ENCODE results near the gene SFN. TPM values are rescaled to one million over a fixed set of nuclear protein-coding genes. Genes with fewer than 3 reads are reported as not detected.

Gene SFN
- total and polyA plus RNA-seq, 2 of the 13 experiments (the other 11 are each of a cell fraction or from before 2014, with no cell fraction given), result 4.3 to 5.6 TPM

DNA sequence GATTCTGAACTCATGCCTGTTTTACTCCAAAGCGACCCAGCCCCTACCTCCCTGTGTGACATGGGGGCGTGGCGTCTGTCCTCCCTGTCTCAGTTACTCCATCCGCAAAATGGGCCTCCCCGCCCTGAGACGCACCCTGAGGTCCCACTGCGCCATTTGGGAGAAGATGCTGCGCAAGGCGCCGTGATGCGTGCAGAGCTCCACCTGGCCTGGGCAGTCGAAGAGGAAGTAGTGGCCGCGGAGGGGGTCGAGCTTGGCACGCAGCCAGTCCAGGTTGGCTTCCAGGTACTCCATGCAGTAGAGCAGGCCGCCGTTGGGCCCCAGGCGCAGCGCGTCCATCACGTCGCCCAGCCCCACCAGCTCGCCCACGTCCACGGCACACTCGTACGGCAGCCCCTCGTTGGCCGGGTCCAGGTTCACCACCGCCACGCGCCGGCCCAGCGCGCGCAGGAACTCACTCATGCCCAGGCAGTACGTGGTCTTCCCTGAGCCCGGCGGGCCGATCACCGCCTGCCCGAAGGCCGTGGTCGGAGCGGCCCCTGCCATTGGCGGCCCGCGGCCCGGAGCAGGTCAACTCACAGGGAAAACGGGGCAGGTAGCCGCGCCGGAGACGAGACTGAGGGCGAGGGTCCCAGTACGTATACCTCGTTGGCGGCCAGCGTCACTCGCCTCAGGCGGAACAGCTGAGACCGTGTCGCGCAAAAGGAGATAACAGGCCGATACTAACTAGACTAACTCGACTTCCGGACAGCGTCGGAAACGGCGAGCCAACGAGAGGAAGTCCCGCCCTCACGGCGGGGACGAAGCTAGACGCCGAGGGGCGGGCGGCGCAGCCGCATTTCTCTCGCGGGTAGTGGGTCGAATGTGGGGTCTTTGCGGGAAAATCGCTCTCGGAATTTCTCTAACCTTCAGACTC, 26.9 kb downstream of the SFN start, which contains the start of gene GPN2 (continued):
- TF ChIP-seq, protein P1, sequence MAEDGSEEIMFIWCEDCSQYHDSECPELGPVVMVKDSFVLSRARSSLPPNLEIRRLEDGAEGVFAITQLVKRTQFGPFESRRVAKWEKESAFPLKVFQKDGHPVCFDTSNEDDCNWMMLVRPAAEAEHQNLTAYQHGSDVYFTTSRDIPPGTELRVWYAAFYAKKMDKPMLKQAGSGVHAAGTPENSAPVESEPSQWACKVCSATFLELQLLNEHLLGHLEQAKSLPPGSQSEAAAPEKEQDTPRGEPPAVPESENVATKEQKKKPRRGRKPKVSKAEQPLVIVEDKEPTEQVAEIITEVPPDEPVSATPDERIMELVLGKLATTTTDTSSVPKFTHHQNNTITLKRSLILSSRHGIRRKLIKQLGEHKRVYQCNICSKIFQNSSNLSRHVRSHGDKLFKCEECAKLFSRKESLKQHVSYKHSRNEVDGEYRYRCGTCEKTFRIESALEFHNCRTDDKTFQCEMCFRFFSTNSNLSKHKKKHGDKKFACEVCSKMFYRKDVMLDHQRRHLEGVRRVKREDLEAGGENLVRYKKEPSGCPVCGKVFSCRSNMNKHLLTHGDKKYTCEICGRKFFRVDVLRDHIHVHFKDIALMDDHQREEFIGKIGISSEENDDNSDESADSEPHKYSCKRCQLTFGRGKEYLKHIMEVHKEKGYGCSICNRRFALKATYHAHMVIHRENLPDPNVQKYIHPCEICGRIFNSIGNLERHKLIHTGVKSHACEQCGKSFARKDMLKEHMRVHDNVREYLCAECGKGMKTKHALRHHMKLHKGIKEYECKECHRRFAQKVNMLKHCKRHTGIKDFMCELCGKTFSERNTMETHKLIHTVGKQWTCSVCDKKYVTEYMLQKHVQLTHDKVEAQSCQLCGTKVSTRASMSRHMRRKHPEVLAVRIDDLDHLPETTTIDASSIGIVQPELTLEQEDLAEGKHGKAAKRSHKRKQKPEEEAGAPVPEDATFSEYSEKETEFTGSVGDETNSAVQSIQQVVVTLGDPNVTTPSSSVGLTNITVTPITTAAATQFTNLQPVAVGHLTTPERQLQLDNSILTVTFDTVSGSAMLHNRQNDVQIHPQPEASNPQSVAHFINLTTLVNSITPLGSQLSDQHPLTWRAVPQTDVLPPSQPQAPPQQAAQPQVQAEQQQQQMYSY (CRISPR knock-in tag; IDR thresholded peaks at IDR 0.05), result peak; percentile 39; the same call in 1 of the 2 replicates
- TF ChIP-seq MIER3 (CRISPR knock-in tag; IDR thresholded peaks at IDR 0.05; ENCODE audit: borderline replicate concordance) (peak; percentile 51; the same call in 1 of the 2 replicates), TARDBP (CRISPR knock-in tag; IDR thresholded peaks at IDR 0.05) (peak; percentile 74), ZNF564 (CRISPR knock-in tag; IDR thresholded peaks at IDR 0.05) (no peak), RFXANK (CRISPR knock-in tag; IDR thresholded peaks at IDR 0.05) (no peak), PHF5A (CRISPR knock-in tag; IDR thresholded peaks at IDR 0.05; ENCODE audit: low read depth, unreplicated experiment) (peak; percentile 86), JARID2 (CRISPR knock-in tag; IDR thresholded peaks at IDR 0.05; ENCODE audit: insufficient replicate concordance) (no peak), NR2F1 (CRISPR knock-in tag; IDR thresholded peaks at IDR 0.05) (no peak), BRCA1 (CRISPR knock-in tag; IDR thresholded peaks at IDR 0.05) (no peak), FOXK2 (IDR thresholded peaks at IDR 0.05) (no peak), RELA (CRISPR knock-in tag; IDR thresholded peaks at IDR 0.05) (0 out of 2 replicates have a peak, but pooled peaks have one; percentile 15), RFX3 (CRISPR knock-in tag; IDR thresholded peaks at IDR 0.05) (no peak)
- TF ChIP-seq, protein P2, sequence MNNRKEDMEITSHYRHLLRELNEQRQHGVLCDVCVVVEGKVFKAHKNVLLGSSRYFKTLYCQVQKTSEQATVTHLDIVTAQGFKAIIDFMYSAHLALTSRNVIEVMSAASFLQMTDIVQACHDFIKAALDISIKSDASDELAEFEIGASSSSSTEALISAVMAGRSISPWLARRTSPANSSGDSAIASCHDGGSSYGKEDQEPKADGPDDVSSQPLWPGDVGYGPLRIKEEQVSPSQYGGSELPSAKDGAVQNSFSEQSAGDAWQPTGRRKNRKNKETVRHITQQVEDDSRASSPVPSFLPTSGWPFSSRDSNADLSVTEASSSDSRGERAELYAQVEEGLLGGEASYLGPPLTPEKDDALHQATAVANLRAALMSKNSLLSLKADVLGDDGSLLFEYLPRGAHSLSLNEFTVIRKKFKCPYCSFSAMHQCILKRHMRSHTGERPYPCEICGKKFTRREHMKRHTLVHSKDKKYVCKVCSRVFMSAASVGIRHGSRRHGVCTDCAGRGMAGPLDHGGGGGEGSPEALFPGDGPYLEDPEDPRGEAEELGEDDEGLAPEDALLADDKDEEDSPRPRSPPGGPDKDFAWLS (CRISPR knock-in tag; IDR thresholded peaks at IDR 0.05; ENCODE audit: borderline replicate concordance), result no peak
- TF ChIP-seq, protein P3, sequence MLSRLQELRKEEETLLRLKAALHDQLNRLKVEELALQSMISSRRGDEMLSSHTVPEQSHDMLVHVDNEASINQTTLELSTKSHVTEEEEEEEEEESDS (CRISPR knock-in tag; IDR thresholded peaks at IDR 0.05; ENCODE audit: borderline replicate concordance), result no peak
- TF ChIP-seq, protein P4, sequence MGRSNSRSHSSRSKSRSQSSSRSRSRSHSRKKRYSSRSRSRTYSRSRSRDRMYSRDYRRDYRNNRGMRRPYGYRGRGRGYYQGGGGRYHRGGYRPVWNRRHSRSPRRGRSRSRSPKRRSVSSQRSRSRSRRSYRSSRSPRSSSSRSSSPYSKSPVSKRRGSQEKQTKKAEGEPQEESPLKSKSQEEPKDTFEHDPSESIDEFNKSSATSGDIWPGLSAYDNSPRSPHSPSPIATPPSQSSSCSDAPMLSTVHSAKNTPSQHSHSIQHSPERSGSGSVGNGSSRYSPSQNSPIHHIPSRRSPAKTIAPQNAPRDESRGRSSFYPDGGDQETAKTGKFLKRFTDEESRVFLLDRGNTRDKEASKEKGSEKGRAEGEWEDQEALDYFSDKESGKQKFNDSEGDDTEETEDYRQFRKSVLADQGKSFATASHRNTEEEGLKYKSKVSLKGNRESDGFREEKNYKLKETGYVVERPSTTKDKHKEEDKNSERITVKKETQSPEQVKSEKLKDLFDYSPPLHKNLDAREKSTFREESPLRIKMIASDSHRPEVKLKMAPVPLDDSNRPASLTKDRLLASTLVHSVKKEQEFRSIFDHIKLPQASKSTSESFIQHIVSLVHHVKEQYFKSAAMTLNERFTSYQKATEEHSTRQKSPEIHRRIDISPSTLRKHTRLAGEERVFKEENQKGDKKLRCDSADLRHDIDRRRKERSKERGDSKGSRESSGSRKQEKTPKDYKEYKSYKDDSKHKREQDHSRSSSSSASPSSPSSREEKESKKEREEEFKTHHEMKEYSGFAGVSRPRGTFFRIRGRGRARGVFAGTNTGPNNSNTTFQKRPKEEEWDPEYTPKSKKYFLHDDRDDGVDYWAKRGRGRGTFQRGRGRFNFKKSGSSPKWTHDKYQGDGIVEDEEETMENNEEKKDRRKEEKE (IDR thresholded peaks at IDR 0.05), result no peak
- TF ChIP-seq, protein P5, sequence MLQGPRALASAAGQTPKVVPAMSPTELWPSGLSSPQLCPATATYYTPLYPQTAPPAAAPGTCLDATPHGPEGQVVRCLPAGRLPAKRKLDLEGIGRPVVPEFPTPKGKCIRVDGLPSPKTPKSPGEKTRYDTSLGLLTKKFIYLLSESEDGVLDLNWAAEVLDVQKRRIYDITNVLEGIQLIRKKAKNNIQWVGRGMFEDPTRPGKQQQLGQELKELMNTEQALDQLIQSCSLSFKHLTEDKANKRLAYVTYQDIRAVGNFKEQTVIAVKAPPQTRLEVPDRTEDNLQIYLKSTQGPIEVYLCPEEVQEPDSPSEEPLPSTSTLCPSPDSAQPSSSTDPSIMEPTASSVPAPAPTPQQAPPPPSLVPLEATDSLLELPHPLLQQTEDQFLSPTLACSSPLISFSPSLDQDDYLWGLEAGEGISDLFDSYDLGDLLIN (CRISPR knock-in tag; IDR thresholded peaks at IDR 0.05; ENCODE audit: borderline replicate concordance), result 0 out of 2 replicates have a peak, but pooled peaks have one; percentile 47
- TF ChIP-seq, protein P6, sequence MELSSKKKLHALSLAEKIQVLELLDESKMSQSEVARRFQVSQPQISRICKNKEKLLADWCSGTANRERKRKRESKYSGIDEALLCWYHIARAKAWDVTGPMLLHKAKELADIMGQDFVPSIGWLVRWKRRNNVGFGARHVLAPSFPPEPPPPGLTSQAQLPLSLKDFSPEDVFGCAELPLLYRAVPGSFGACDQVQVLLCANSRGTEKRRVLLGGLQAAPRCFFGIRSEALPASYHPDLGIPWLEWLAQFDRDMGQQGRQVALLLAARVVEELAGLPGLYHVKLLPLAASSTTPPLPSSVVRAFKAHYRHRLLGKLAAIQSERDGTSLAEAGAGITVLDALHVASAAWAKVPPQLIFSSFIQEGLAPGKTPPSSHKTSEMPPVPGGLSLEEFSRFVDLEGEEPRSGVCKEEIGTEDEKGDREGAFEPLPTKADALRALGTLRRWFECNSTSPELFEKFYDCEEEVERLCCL (CRISPR knock-in tag; IDR thresholded peaks at IDR 0.05; ENCODE audit: borderline replicate concordance), result peak; percentile 88; the same call in 1 of the 2 replicates

Data from HepG2 (cell line).